Endothelial cell (in vitro differentiated cells): ENCODE measurements around the gene KMT2D. TPM values are rescaled to one million over a fixed set of nuclear protein-coding genes. Genes with fewer than 3 reads are reported as not detected.
"Not testable (repeated sequence)": the region's sequence is repeated elsewhere in the genome, so short reads cannot be mapped to it uniquely, and the experiment has no call there.

ENCODE experiments used
- DNase-seq: peaks from one replicate; pipeline ENCODE4 v3.0.0; 2021; ENCODE audit warnings: low spot score
- H3K27ac Mint-ChIP-seq: one replicate; pipeline ENCODE4 v1.8.0; 2021; ENCODE audit warnings: mixed read lengths, inconsistent platforms; ENCODE audit not compliant: unreplicated experiment
- H3K27me3 Mint-ChIP-seq: one replicate; pipeline ENCODE4 v1.8.0; 2021; ENCODE audit warnings: mild to moderate bottlenecking, moderate library complexity, mixed read lengths, inconsistent platforms; ENCODE audit not compliant: unreplicated experiment
- H3K36me3 Mint-ChIP-seq: one replicate; pipeline ENCODE4 v1.8.0; 2021; ENCODE audit warnings: mild to moderate bottlenecking, low read depth, mixed read lengths, inconsistent platforms; ENCODE audit not compliant: unreplicated experiment
- H3K4me1 Mint-ChIP-seq: one replicate; pipeline ENCODE4 v1.8.0; 2021; ENCODE audit warnings: mild to moderate bottlenecking, mixed read lengths, inconsistent platforms; ENCODE audit not compliant: unreplicated experiment
- H3K4me3 Mint-ChIP-seq: one replicate; pipeline ENCODE4 v1.8.0; 2021; ENCODE audit warnings: mild to moderate bottlenecking, mixed read lengths, inconsistent platforms; ENCODE audit not compliant: unreplicated experiment
- H3K9me3 Mint-ChIP-seq: one replicate; pipeline ENCODE4 v1.8.0; 2021; ENCODE audit warnings: mixed read lengths, inconsistent platforms; ENCODE audit not compliant: unreplicated experiment
- CTCF ChIP-seq: fragments of 200-600 bp; sonication (generic); IDR thresholded peaks from one replicate; pipeline ENCODE4 v1.5.0; 2021; ENCODE audit warnings: antibody characterized with exemption; ENCODE audit not compliant: unreplicated experiment
- total RNA-seq: library from RNA; stranded (reverse); fragmentation: NEBNext Ultra II Directional; extraction: Animal tissue kit (Norgen Biotek cat#: 25700); gene quantifications from one replicate; pipeline ENCODE4 v1.2.1, GENCODE V29; 2021; ENCODE audit not compliant: unreplicated experiment

The KMT2D gene
- total RNA-seq, 1 donor from 2014 or later, result 135 TPM

GRCh38 chr12:49070971-49071370, 10.4 kb upstream of the KMT2D start:
- Mint-ChIP-seq H3K4me1 (peaks cover 5% of the 10 kb centered on the region), H3K9me3 (no peaks in the 10 kb centered on the region), H3K36me3 (no peaks in the 10 kb centered on the region), H3K27ac (no peak overlapping the region), H3K4me3 (no peak overlapping the region), H3K27me3 (no peaks in the 10 kb centered on the region)
- TF ChIP-seq CTCF, result no peak
- no peak for DNase-seq

- H3K4me1 Mint-ChIP-seq, result peaks cover 5% of the 10 kb centered on the region
- H3K27ac Mint-ChIP-seq, result peak within 1 kb of the TSS; percentile 58
- H3K9me3 Mint-ChIP-seq, result no peaks in the 10 kb centered on the region
- DNase-seq, result peak; percentile 98
- no peaks in the 10 kb centered on the region for H3K36me3 Mint-ChIP-seq
- peak within 1 kb of the TSS; percentile 99 for H3K4me3 Mint-ChIP-seq
- no peaks in the 10 kb centered on the region for H3K27me3 Mint-ChIP-seq
- TF ChIP-seq CTCF, result no peak
Observed at GRCh38 chr12:49069507-49070346, 9.1 kb upstream of the KMT2D start, which contains the start of gene RHEBL1. Gene RHEBL1, minus strand, starts transcription at chr12:49069979. Its CDS starts 194 bp downstream, at chr12:49069785.

GRCh38 chr12:49068879-49069506, 8.4 kb upstream of the KMT2D start:
- no peak for DNase-seq
- TF ChIP-seq CTCF, result no peak
- no peaks in the 10 kb centered on the region for H3K36me3 Mint-ChIP-seq
- peak overlapping the region; percentile 58 for H3K27ac Mint-ChIP-seq
- peaks cover 5% of the 10 kb centered on the region for H3K4me1 Mint-ChIP-seq
- no peaks in the 10 kb centered on the region for H3K27me3 Mint-ChIP-seq
- H3K4me3 Mint-ChIP-seq, result peak overlapping the region; percentile 99
- no peaks in the 10 kb centered on the region for H3K9me3 Mint-ChIP-seq

GRCh38 chr12:49066120-49066519, 5.5 kb upstream of the KMT2D start:
- DNase-seq, result no peak
- no peak for TF ChIP-seq CTCF
- no peak overlapping the region for H3K4me3 Mint-ChIP-seq
- peaks cover 4% of the 10 kb centered on the region for H3K27me3 Mint-ChIP-seq
- no peak overlapping the region for H3K27ac Mint-ChIP-seq
- H3K36me3 Mint-ChIP-seq, result no peaks in the 10 kb centered on the region
- H3K4me1 Mint-ChIP-seq, result peaks cover 9% of the 10 kb centered on the region
- H3K9me3 Mint-ChIP-seq, result no peaks in the 10 kb centered on the region

GRCh38 chr12:49064767-49065152, 4.2 kb upstream of the KMT2D start:
- H3K36me3 Mint-ChIP-seq, result no peaks in the 10 kb centered on the region
- no peak overlapping the region for H3K27ac Mint-ChIP-seq
- no peak for DNase-seq
- no peak for TF ChIP-seq CTCF
- no peaks in the 10 kb centered on the region for H3K9me3 Mint-ChIP-seq
- peaks cover 11% of the 10 kb centered on the region for H3K4me1 Mint-ChIP-seq
- no peak overlapping the region for H3K4me3 Mint-ChIP-seq
- peaks cover 5% of the 10 kb centered on the region for H3K27me3 Mint-ChIP-seq

GRCh38 chr12:49061916-49062315, 1.3 kb upstream of the KMT2D start:
- H3K27me3 Mint-ChIP-seq, result peaks cover 21% of the 10 kb centered on the region
- H3K36me3 Mint-ChIP-seq, result peaks cover 11% of the 10 kb centered on the region
- not testable (repeated sequence) for H3K4me3 Mint-ChIP-seq, H3K27ac Mint-ChIP-seq, DNase-seq, H3K9me3 Mint-ChIP-seq
- H3K4me1 Mint-ChIP-seq, result peaks cover 32% of the 10 kb centered on the region
